Myocyte (in vitro differentiated cells): ENCODE data around the gene GPATCH4. TPM values are rescaled to one million over a fixed set of nuclear protein-coding genes. Genes with fewer than 3 reads are reported as not detected.
"Not testable (repeated sequence)": the region's sequence is repeated elsewhere in the genome, so short reads cannot be mapped to it uniquely, and the experiment has no call there.

Experiments
- DNase-seq: peaks from one replicate; pipeline ENCODE4 v3.0.0-alpha.2; 2012; ENCODE audit warnings: low read depth
- total RNA-seq: library from RNA; depleted of rRNA; stranded (reverse); fragments of >200 nt; gene quantifications from 2 replicates; pipeline ENCODE4 v1.2.3, GENCODE V29; 2014

The GPATCH4 gene
- total RNA-seq, 1 donor from 2014 or later, result 23.4 TPM

DNA sequence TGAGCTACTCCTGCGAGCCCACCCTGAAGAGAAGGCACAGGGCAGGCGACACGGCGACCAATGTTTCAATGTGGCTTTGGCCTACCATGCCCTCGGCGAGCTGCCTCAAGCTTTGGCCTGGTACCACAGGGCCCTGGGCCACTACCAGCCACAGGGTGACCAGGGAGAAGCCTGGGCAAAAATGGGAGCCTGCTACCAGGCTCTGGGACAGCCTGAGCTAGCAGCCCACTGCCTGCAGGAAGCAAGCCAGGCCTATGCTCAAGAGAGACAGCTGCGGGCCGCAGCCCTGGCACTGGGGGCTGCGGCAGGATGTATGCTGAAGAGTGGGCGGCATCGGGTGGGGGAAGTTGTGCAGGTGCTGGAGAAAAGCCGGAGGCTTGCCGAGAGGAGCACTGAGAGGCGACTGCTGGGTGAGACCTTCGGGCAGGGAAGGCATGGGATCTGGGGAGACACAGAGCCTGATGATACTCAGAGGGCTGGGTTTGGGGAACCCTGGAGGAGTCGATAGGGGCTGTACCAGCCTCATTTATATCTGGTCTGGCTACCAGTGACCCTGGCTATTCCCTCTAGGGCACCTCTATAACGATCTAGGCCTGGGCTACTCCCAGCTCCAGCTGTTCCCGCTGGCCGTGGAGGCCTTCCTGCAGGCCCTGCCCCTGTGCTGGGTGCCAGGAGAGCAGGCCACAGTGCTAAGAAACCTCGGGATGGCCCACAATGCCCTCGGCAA lies 19.5 kb downstream of the GPATCH4 start:
- DNase-seq, result peak; percentile 48

DNA sequence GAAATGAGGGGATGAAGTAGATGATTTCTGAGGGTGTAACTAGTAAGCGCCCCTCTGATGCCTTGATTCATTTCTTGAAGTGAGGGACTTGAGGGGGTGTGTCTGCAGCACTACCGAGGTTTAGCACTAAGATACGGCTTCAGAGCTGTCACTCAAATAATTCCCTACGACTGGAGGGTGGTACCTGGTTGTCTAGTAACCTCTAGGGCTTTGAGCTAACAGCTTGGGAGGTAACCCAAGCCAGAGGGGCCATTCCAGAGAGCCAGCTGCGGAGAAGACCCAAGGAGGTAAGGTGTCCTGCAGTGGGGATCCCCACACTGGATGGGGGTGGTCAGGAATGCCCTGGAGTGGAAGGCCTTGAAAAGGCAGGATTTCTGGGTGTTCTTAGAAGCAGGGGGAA lies 21.8 kb downstream of the GPATCH4 start, which contains the start of gene TTC24:
TSS of gene TTC24 (plus strand) at position 252 of the 400 bp plus-strand sequence. CDS start 1,642 bp downstream, outside the sequence.
- no peak for DNase-seq

DNA sequence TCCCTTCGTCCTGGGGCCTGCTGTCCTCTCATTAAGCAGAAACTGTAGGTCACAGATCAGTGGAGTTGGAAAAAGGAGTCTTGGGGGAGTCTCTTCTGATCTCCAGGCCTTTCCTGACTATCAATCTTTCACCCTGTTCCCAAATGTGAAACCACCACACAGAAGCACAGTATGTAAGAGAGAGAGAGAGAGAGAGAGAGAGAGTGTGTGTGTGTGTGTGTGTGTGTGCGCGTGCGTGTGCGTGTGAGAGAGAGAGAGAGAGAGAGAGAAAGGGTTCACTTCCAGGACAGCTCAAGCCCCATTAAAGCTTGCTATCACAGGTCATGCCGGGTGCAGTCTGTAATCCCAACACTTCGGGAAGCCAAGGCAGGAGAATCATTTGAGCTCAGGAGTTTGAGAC lies 23.2 kb downstream of the GPATCH4 start:
- no peak for DNase-seq

DNA sequence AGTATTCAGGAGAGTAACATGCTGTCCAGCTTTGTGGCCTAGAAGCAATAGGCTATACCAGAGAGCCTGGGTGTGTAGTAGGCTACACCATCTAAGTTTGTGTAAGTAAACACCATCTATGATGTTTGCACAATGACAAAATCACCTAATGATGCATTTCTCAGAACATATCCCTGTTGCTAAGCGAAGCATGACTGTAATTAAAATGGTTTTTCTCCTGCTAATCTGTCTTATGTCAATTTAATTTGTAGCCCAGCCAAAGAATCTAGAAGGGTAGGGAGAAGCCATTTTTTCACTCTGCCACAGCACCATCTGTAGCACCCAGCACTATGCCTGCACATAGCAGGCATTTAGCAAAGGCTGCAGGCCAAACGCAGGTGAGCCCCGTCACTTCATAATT lies 23.7 kb downstream of the GPATCH4 start:
- no peak for DNase-seq

DNA sequence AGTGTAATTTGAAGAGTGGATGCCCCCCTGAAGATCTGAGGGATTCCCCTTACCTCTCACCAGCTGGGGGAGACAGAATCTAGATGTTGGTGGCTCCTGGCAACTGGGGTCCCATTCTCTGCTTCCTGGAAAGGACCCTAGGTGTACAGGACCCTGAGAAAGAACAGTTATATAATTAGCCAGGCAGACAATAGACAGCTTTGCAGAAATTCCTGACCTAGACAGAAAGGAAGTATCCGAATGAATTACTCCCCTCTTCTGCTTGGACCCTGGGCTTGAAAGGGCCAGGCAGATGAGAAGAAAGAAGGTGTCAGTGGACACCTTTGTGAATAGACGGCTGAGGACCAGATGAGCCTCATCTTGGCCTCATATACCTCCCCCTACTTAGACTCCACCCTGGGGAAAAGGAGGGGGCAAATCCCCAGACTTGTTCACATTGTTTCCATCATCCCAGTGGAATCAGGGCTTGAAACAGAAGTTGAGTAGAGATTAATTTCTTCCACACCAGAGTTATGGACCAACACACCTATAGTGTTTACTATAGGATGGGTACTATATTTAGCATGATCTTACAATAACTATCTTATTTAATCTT lies 27.1 kb downstream of the GPATCH4 start:
- no peak for DNase-seq

DNA sequence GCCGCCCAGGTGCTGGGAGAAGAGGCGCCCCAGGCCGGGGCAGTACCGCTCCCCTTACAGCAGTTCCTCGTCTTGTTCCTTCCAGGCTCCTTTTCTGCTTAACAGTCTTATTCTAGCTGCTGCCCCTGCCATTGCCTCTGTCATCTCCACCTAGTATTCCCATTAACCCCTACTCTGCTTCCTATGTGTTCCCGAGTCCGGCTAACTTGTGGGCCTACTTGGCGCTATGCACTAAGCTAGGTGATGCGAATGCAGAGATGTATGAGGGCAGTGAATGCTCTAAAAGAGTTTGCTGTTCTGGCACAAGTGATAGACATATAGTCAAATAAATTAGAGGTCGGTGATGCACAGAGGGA lies 28.6 kb downstream of the GPATCH4 start:
- no peak for DNase-seq

DNA sequence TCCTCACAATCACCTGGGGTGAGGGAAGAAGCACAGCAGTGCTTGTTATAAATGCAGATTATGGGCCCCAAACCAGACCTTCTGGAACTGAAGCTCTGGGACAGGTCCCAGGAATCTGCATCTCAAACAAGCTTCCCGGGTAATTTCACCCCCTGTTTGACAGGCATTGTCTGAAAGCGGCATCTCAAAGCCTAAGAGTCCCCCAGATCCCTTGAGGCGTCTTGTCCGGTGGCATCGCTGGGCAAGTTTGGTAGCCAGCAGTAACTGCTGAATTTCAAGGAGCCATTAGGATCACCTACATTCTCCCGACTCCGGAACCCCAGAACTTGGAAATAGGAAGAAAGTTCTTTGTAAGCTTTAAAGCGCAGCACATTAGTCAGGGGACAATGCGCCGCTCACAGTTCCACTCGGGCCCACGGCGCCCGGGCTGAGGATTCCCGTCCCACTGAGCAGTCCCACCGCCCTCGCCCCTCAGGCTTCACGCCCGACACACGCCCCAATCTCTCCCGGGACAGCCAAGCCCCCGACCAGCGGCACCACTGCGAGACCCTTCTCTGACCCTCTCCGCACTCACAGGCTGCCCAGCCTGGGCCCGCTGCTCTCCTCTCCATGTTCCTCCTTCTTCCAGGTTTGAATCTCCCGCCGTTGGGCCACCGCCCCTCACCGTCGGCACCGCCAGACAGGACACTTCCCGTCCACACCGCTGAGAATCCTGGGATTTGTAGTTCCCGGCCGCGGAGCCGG lies 29.2 kb downstream of the GPATCH4 start, which contains the start of gene IQGAP3:
TSS of gene IQGAP3 (minus strand) at position 647 of the 744 bp plus-strand sequence. CDS start at position 611, 36 bp downstream.
- DNase-seq, result peak; percentile 88

DNA sequence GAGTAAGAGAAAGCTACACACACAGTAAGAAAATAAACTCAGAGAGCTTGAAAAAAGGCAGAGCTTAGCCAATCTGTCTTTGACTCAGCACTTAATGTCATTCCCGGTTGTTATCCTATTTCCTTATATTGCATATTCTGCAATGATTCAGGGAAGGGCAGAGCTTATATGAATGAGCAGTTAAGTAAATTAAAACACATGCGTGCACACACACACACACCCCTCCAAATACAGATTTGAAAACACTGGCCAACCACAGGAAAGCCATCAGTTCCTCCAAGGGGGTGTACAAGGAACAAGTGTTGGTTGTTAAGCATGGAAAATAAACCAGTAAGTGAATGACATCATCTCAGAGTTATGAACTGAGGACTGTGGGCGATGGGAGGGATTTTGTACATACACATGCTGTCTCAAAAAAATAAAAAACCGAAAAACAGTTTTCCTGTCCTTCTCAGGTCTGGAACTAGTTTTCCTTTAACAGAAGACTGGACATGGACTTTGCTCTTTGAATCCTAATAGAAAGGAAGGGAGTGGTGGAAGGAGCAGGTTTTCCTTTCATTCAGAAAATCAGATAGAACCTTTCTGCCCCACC lies 29.9 kb downstream of the GPATCH4 start:
- DNase-seq, result peak; percentile 67

DNA sequence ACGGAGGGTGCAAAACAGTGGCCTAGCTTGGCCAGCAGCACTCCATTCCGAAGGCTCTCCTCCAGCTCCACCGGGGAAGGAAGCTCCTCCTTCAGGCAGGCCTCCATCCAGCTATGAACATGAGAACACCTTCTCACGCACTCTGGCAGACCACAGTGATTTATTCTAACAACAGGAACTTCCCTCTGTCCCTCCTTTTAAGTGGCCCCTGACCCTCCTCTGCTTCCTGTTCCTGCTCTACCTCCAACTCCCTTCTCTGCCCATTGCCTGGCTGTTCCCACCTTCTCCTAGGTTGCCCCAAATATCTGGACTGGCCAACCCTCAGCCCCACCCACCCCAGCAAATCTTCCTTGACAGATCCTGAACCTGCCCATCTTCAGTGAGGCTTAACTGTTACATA lies 34.8 kb downstream of the GPATCH4 start:
- no peak for DNase-seq

DNA sequence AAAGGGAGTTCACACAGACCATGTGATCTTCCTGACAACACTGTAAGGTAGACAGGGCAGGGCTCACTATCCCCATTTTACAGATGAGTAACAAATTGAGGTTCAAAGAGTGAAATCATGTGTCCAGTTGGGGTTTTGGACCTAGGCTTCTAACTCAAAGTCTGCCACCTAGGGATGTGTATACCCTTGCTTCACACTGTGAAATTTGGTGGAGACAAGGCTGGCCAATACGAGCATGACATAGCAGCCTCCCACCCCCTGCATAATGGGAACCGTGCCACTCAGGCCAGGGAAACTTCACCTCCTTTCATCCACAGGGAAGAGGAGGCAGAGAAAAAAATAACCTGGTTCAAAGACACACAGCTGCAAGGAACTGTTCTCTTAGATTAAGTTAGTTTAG lies 35.8 kb downstream of the GPATCH4 start:
- DNase-seq, result no peak

DNA sequence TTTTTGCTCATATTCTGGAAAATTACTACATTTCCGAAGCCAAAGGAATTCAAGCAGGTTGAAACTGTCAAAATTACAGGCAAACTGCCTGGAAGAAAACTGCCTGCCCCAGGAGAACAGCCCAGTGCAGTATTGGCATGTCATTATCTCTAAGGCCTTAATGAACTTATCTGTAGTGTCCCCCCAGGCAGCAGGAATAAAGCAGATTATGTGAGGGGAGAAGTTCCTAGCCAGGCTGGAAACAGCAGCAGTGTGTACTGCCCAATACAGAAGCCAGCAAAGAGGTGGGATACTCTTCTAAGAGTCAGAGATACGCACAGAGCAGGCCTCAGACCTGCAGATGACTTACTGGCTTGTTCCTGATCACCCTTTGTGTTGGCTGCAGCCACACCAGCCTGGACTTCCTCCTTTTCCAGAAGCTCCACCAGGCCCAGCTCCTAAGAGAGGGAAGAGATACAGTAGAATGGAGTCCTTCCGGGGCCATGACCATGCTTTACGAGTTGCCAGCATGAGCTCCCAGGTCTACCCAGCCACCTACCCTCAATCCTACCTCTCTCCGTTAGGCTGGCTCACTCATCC lies 40.6 kb downstream of the GPATCH4 start:
- DNase-seq, result no peak

DNA sequence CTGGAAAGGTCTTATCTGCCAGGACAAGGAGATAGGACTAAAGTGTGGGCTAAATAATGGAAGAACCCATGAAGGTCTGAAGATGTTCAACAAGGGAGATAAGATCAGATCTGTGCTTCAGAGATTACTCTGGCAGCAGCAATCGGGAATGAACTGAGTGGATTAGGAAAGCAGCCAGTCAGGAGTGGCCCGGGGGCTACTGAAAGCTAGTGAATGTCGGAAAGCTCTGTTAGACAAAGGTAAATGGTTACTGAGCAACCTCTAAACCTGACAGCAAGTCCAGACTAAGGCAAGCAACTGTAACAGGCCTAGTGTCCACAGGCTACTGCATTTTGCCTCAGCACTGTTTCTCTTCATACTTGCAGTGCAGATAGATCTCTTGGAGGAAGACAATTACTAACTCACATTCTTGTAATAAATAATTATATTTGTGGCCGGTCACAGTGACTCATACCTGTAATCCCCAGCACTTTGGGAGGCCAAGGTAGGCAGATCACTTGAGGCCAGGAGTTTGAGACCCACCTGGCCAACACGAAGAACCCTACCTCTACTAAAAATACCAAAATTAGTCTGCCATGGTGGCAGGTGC lies 41.4 kb downstream of the GPATCH4 start:
- no peak for DNase-seq

DNA sequence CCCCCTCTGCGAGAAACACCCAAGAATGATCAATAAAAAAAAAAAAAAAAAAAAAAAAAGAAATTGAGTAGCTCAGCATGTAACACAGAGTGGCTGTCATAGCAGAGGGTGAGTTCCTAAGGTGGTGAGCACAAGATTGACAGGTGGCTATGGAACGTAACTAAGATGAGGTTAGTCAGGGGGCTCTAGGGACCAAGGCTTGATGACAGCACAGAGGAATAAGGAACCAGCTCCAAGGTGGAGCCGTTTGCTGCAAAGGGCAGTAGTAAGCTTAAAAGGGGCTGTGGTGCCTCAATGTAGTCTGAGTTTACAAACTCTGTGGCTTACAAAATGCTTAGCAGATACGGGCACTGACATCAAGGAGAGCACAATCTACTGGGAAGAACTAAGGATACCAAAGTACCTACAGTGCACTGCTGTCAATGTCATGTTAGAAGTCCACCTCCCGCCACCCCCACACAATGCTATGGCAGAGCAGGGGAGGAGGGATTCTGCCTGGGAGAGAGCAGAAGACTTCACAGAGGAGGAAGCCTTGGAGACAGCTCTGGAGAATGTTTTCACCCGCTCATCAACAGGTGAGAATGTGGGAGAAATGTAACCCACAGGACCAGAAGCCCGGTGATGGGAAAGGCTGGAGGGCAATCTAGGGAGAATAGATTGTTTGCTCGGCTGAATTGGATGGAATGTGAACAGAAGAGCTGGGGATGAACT lies 42.0 kb downstream of the GPATCH4 start:
- no peak for DNase-seq

DNA sequence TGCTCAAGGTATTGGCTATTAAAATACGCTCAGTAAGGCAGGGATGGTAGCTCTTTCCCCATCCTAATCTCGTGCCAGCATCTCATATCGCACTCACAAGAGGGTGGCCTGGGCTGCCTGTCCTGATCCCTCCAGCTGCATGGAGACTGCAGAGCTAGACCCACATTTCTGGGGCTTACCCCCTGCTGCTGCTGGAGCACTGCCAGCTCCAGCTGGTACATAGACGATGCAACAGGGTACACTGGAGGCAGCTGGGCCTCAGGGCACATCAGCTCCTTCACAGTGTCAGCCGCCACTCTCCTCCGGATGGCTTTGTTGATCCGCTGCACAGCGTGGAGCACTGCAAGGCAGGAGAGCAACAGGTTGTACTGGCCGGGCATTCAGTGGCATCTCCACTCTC lies 44.9 kb downstream of the GPATCH4 start:
- no peak for DNase-seq

DNA sequence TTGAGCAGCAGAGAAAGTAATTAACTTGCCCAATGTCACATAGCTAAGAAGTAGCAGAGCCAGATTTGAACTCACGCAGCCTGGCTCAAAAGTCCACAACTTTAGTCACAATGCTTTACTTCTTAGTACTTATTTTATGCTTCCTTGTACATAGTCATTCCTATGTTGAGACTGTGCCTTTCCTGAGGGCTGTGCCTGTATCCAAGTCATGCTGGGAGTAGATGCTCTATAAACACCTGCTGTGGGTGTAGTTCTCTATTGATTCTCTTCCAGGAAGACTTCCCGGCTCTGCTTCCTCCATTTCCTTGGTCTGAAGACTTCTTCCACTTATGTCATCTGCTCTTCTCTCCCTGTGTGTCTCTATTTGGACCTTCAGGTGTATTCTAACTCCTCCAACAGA lies 45.6 kb downstream of the GPATCH4 start:
- DNase-seq, result no peak

DNA sequence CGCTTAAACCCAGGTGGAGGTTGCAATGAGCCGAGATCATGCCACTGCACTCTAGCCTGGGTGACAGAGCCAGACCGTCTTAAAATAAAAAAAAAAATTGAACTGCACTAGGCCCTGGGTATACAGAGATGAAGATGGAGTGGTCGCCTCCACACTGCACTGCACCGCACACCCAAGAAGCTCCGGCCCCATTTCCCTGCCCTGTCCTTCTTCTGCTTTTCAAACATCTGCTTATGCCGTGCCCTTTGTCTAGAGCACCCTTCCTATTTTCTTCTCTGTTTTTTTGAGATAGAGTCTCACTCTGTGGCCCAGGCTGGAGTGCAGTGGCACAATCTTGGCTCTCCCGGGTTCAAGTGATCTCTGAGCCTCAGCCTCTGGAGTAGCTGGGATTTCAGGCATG lies 46.3 kb downstream of the GPATCH4 start:
- DNase-seq, result no peak

DNA sequence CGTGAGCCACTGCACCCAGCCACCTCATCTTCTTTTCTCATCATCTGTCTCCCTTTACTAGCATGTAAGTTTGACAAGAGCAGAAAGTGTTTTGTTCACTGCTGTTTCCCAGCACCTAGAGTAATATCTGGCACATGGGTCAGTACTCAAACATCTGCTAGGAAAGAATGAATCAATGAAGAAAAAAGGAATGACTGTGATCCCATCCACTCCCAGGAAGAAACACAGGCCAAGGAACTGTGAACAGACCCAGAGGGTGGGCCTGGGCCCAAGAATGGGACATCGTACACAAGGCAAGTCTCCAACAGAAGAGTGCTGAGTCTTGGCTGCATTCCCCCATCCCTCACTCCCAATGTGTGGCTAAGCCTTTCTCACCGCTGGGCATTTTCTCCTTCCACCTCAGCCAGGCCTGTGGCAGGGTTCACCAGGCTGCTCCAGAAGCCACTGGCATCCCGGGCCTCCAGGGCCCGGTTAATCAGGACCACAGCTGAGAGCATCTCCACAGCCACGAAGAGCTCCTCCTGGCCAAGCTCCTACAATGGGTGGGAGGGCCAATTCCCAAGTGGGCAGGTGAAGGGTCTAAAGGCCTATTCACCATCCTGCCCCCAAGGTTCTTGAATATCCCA lies 47.3 kb downstream of the GPATCH4 start:
- DNase-seq, result peak; percentile 72

DNA sequence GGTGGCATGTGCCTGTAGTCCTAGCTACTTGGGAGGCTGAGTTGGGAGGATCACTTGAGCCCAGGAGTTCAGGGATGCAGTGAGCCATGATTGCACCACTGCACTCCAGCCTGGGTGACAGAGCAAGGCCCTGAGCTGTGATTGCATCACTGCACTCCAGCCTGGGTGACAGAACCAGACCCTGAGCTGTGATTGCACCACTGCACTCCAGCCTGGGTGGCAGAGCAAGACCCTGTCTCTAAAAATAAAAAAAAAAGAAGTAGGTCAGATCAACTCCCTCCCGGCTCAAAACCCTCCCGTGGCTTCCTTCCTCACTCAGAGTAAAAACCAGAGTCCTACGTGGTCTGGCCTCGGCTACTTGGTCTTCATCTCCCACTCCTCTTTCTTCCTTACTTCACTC lies 48.3 kb downstream of the GPATCH4 start:
- not testable (repeated sequence) for DNase-seq

DNA sequence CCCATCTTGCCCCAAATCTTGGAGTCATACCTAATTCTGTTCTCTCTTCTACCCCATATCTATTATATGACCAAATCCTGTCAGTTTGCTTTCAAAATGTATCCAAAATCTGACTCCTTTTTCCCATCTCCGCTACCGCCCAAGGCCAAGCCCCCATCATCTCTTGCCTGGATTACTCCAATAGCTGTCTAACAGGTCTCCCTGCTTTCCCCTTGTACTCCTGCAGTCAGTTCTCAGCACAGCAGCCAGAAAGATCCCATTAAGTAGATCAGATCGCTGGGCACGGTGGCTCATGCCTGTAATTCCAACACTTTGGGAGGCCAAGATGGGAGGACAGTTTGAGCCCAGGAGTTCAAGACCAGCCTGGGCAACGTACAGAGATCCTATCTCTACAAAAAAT lies 48.8 kb downstream of the GPATCH4 start:
- no peak for DNase-seq

DNA sequence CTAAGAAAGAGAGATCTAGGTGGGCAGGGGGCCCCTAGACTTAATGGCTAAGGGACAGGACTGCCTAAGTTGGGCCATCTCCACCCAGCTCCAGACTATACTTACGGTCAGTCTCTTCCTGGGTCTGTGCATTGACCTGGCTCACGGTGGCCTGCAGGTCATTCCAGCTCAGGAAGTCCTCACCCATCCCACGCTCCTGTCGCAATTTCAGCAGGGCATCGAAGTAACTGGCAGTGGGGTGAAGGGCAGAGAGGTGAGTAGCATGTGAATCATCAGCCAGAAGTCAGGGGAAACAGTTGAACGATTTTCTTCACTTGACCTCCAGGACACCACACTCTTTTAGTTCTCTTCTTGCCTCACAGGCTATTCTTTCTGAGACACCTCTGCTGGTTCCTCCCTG lies 49.4 kb downstream of the GPATCH4 start:
- no peak for DNase-seq
